ENCODE results near the gene REPIN1. TPM values are rescaled to one million over a fixed set of nuclear protein-coding genes. Genes with fewer than 3 reads are reported as not detected.

The REPIN1 gene
- total RNA-seq, 1 experiment from 2014 or later = 53.3 TPM

DNA sequence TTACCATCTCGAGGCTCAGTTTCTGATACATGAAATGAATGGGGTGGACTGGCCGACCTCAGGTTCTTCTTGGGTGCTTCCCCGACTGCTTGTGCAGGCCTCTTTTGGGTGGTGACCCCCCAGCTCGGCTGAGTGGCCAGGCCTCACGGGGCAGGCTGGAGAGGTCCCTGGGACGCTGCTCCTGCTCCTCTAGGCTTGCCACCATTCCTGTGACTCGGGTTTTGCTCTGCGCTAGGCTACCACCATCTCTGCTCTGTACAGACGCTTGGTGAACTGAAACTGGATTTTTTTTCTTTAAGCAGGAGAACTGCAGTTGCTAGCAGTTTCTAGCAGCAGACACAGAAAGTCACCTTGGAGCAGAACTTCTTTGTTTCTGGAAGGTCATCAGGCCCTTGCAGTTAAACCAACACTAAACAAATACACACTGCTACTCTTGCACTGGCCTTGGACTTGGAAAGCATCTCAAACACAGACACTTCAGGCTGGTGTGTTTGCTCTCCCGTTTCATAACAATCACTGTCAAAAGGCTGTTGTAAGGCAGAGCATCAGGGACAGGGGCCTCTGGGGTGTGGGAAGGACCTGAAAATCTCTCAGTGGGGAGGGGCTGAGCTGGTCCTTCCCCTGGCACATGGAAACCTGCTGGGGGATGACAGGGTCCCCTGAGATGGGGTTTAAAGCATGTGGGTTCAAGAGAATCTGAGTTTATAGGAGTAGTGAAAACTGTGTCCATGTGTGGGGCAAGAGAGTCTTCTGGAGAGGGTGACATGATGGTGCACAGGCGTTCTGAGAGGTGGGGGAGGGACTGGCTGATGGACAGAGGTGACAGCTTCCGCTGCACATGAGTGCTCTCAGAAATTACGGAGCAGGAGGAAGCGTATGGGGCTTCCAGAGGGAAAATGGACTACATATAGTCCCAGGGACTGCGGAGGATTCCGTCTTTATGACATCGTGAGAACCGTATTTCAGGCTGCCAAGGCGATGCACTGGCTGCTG is 46.8 kb downstream of the REPIN1 start:
- Histone ChIP-seq H3K9me3 (ENCODE audit: low read length) (no peaks in the 10 kb centered on the region), H3K27me3 (ENCODE audit: low read length) (no peaks in the 10 kb centered on the region), H3K36me3 (ENCODE audit: insufficient read depth, low read length) (no peaks in the 10 kb centered on the region), H4K20me1 (ENCODE audit: insufficient read depth, low read depth, low read length) (no peaks in the 10 kb centered on the region), H3K27ac (ENCODE audit: low read length) (no peak overlapping the region), H3K4me1 (ENCODE audit: low read length) (no peaks in the 10 kb centered on the region), H3K9me2 (replicated peaks; ENCODE audit: insufficient read depth, low read length) (no peaks in the 10 kb centered on the region), H3K9ac (ENCODE audit: low read length) (no peak overlapping the region), H3K4me3 (ENCODE audit: low read length) (no peak overlapping the region), H3K4me2 (ENCODE audit: low read depth, low read length, poor library complexity, severe bottlenecking) (no peak overlapping the region), H2AFZ (ENCODE audit: low read length) (no peak overlapping the region), H3K79me2 (ENCODE audit: low read length) (no peaks in the 10 kb centered on the region)
- no peak for DNase-seq

GRCh38 chr7:150417239-150417638 is 48.6 kb downstream of the REPIN1 start:
- Histone ChIP-seq H3K9ac (ENCODE audit: low read length) (no peak overlapping the region), H3K79me2 (ENCODE audit: low read length) (no peaks in the 10 kb centered on the region), H2AFZ (ENCODE audit: low read length) (no peak overlapping the region), H3K9me2 (replicated peaks; ENCODE audit: insufficient read depth, low read length) (no peaks in the 10 kb centered on the region), H3K27ac (ENCODE audit: low read length) (no peak overlapping the region), H3K36me3 (ENCODE audit: insufficient read depth, low read length) (no peaks in the 10 kb centered on the region), H3K4me1 (ENCODE audit: low read length) (no peaks in the 10 kb centered on the region), H3K4me3 (ENCODE audit: low read length) (no peak overlapping the region), H3K4me2 (ENCODE audit: low read depth, low read length, poor library complexity, severe bottlenecking) (no peak overlapping the region), H3K9me3 (ENCODE audit: low read length) (no peaks in the 10 kb centered on the region), H4K20me1 (ENCODE audit: insufficient read depth, low read depth, low read length) (no peaks in the 10 kb centered on the region), H3K27me3 (ENCODE audit: low read length) (no peaks in the 10 kb centered on the region)
- no peak for DNase-seq

DNA sequence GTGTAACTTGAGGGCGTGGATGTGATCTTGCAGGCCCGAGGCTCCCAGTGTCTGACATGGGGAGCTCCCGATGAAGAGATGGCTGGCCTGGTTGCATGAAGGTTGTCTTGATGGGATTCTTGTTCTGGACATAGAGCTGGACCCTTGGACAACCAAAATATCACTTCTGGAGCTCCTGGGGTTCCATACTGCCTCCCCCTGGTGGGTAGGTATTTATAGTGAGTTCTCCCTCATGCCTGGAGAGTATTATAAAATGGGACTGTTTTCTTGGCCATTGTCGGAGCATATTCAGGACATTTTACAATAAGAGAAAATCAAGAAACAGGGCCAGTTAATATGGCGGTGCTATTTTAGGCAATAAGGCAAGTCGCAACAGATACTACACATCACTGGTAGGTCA is 49.2 kb downstream of the REPIN1 start:
- Histone ChIP-seq H4K20me1 (ENCODE audit: insufficient read depth, low read depth, low read length) (no peaks in the 10 kb centered on the region), H3K4me3 (ENCODE audit: low read length) (no peak overlapping the region), H3K9me2 (replicated peaks; ENCODE audit: insufficient read depth, low read length) (no peaks in the 10 kb centered on the region), H3K27me3 (ENCODE audit: low read length) (no peaks in the 10 kb centered on the region), H3K36me3 (ENCODE audit: insufficient read depth, low read length) (no peaks in the 10 kb centered on the region), H3K27ac (ENCODE audit: low read length) (no peak overlapping the region), H3K9me3 (ENCODE audit: low read length) (no peaks in the 10 kb centered on the region), H3K4me1 (ENCODE audit: low read length) (no peaks in the 10 kb centered on the region), H3K9ac (ENCODE audit: low read length) (no peak overlapping the region), H2AFZ (ENCODE audit: low read length) (no peak overlapping the region), H3K79me2 (ENCODE audit: low read length) (no peaks in the 10 kb centered on the region), H3K4me2 (ENCODE audit: low read depth, low read length, poor library complexity, severe bottlenecking) (no peak overlapping the region)
- no peak for DNase-seq

DNA sequence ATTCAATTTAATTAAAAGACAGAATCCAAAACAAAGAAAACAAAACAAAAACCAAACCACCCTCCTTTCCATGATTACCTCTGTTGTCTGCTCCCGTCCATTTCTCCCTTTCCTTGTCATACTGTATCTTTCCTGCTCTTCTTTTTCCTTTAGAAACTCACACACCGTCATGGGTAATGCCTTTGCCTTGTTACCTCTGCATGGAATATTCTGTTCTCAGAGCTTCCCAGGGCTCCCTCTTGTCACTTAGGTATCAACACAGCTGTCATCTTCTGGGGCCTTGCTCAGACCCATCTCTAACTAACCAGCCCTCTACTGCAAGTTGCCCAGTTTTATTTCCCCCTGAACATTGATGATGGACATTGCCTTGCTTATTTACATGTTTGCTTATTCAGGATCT is 51.6 kb downstream of the REPIN1 start:
- DNase-seq = no peak
- Histone ChIP-seq H3K9me3 (ENCODE audit: low read length) (no peaks in the 10 kb centered on the region), H3K4me2 (ENCODE audit: low read depth, low read length, poor library complexity, severe bottlenecking) (no peak overlapping the region), H4K20me1 (ENCODE audit: insufficient read depth, low read depth, low read length) (no peaks in the 10 kb centered on the region), H3K9ac (ENCODE audit: low read length) (no peak overlapping the region), H3K27me3 (ENCODE audit: low read length) (no peaks in the 10 kb centered on the region), H3K79me2 (ENCODE audit: low read length) (no peaks in the 10 kb centered on the region), H3K4me3 (ENCODE audit: low read length) (no peak overlapping the region), H3K36me3 (ENCODE audit: insufficient read depth, low read length) (no peaks in the 10 kb centered on the region), H3K9me2 (replicated peaks; ENCODE audit: insufficient read depth, low read length) (no peaks in the 10 kb centered on the region), H3K4me1 (ENCODE audit: low read length) (no peaks in the 10 kb centered on the region), H3K27ac (ENCODE audit: low read length) (no peak overlapping the region), H2AFZ (ENCODE audit: low read length) (no peak overlapping the region)

GRCh38 chr7:150420987-150421674 is 52.5 kb downstream of the REPIN1 start:
- Histone ChIP-seq H3K27me3 (ENCODE audit: low read length) (no peaks in the 10 kb centered on the region), H3K4me1 (ENCODE audit: low read length) (no peaks in the 10 kb centered on the region), H3K9ac (ENCODE audit: low read length) (no peak overlapping the region), H3K4me2 (ENCODE audit: low read depth, low read length, poor library complexity, severe bottlenecking) (no peak overlapping the region), H3K36me3 (ENCODE audit: insufficient read depth, low read length) (no peaks in the 10 kb centered on the region), H3K9me2 (replicated peaks; ENCODE audit: insufficient read depth, low read length) (no peaks in the 10 kb centered on the region), H3K79me2 (ENCODE audit: low read length) (no peaks in the 10 kb centered on the region), H3K4me3 (ENCODE audit: low read length) (no peak overlapping the region), H4K20me1 (ENCODE audit: insufficient read depth, low read depth, low read length) (no peaks in the 10 kb centered on the region), H3K9me3 (ENCODE audit: low read length) (no peaks in the 10 kb centered on the region), H2AFZ (ENCODE audit: low read length) (no peak overlapping the region), H3K27ac (ENCODE audit: low read length) (no peak overlapping the region)
- DNase-seq = peak; percentile 91

DNA sequence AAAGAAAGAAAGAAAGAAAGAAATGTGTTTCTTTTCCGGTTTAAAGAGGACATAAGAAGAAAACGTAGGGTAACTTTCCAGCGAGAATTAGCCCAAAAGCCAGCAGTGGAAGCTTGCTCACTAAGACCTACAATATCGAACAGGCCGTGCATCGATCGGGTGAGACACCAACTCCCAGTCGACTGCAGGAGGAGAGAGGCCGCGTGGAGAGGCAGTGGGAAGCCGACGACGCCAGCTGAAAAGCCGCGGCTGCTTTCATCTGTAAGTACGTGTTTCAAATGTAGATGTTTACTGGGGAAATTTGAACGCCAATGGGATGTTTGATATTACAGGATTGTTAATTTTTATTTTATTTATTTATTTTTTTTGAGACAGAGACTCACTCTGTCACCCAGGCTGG is 53.2 kb downstream of the REPIN1 start:
- H3K9me3 ChIP-seq (ENCODE audit: low read length) = no peaks in the 10 kb centered on the region
- no peak overlapping the region for H3K4me3 ChIP-seq (ENCODE audit: low read length)
- H3K36me3 ChIP-seq (ENCODE audit: insufficient read depth, low read length) = no peaks in the 10 kb centered on the region
- no peaks in the 10 kb centered on the region for H3K79me2 ChIP-seq (ENCODE audit: low read length)
- DNase-seq = no peak
- H3K27me3 ChIP-seq (ENCODE audit: low read length) = no peaks in the 10 kb centered on the region
- H3K4me1 ChIP-seq (ENCODE audit: low read length) = no peaks in the 10 kb centered on the region
- H2AFZ ChIP-seq (ENCODE audit: low read length) = no peak overlapping the region
- H4K20me1 ChIP-seq (ENCODE audit: insufficient read depth, low read depth, low read length) = no peaks in the 10 kb centered on the region
- no peak overlapping the region for H3K9ac ChIP-seq (ENCODE audit: low read length)
- H3K4me2 ChIP-seq (ENCODE audit: low read depth, low read length, poor library complexity, severe bottlenecking) = no peak overlapping the region
- no peak overlapping the region for H3K27ac ChIP-seq (ENCODE audit: low read length)
- H3K9me2 ChIP-seq (replicated peaks; ENCODE audit: insufficient read depth, low read length) = no peaks in the 10 kb centered on the region

Other genes with a start within 250 kb of the REPIN1 start
- gene LRRC61, start 45.5 kb upstream of the REPIN1 start, total RNA-seq (2014; rRNA removed; shearing (Covaris generic); ENCODE audit: low replicate concordance) = 4.1 and 16.5 TPM in 2 replicates
- 0.48 and 13.8 TPM in 2 replicates for gene ACTR3C, start 45.3 kb upstream of the REPIN1 start, total RNA-seq (2014; rRNA removed; shearing (Covaris generic); ENCODE audit: low replicate concordance)
- not detected in 2 replicates for gene RARRES2, start 27.2 kb upstream of the REPIN1 start, total RNA-seq (2014; rRNA removed; shearing (Covaris generic); ENCODE audit: low replicate concordance)
- gene ZNF775, start 10.5 kb downstream of the REPIN1 start, total RNA-seq (2014; rRNA removed; shearing (Covaris generic); ENCODE audit: low replicate concordance) = 1.5 and 4.7 TPM in 2 replicates
- gene GIMAP8, start 81.8 kb downstream of the REPIN1 start, total RNA-seq (2014; rRNA removed; shearing (Covaris generic); ENCODE audit: low replicate concordance) = not detected in 2 replicates
- gene GIMAP7, start 146.1 kb downstream of the REPIN1 start, total RNA-seq (2014; rRNA removed; shearing (Covaris generic); ENCODE audit: low replicate concordance) = not detected in 2 replicates
- gene GIMAP4, start 198.6 kb downstream of the REPIN1 start, total RNA-seq (2014; rRNA removed; shearing (Covaris generic); ENCODE audit: low replicate concordance) = not detected in 2 replicates

Measured in Karpas-422 (cell line).